K562 (cell line): ENCODE measurements around the gene PRPH2. TPM values are rescaled to one million over a fixed set of nuclear protein-coding genes. Genes with fewer than 3 reads are reported as not detected.
A peak's percentile ranks its signal among the peaks of the same experiment; 100 is the strongest.

Experiments used
- BRD4 ChIP-seq: fragments of 200-600 bp; sonication (generic); IDR thresholded peaks from 2 replicates; pipeline ENCODE4 v1.6.1; 2017; ENCODE audit warnings: inconsistent platforms
- C11orf30 ChIP-seq: fragments of 450-650 bp; IDR thresholded peaks from 2 replicates; pipeline ENCODE4 v1.6.1; 2016; ENCODE audit warnings: low read depth, mild to moderate bottlenecking
- CBX5 ChIP-seq: IDR thresholded peaks from 2 replicates; pipeline ENCODE4 v1.6.1; 2014; ENCODE audit warnings: low read depth, borderline replicate concordance
- FOXA3 ChIP-seq, 2 experiments: fragments of 450-650 bp in 1 of 2; sonication (generic) in 1 of 2; formaldehyde crosslinking; IDR thresholded peaks in 1 of 2; conservative IDR thresholded peaks in 1 of 2; 2 replicates each; pipeline versions ENCODE4 v1.4.0 to v1.8.0; 2020 to 2022; ENCODE audit warnings: mild to moderate bottlenecking in 2 of 2, missing genetic modification reagents in 1 of 2
- FOXP4 ChIP-seq: sonication (generic); formaldehyde crosslinking; IDR thresholded peaks from 2 replicates; pipeline ENCODE4 v1.8.0; 2022; ENCODE audit warnings: mild to moderate bottlenecking, missing genetic modification reagents, borderline replicate concordance
- HCFC1 ChIP-seq: IDR thresholded peaks from 2 replicates; pipeline ENCODE4 v1.6.1; 2012; ENCODE audit warnings: low read depth, low read length, improper control_type of control experiment
- MAFF ChIP-seq: IDR thresholded peaks from 2 replicates; pipeline ENCODE4 v1.6.1; 2012; ENCODE audit warnings: low read length, improper control_type of control experiment
- NR2C2 ChIP-seq, 2 experiments: fragments of 200-800 bp in 1 of 2; sonication (Bioruptor generic) in 1 of 2; sonication (generic) in 1 of 2; formaldehyde crosslinking in 1 of 2; IDR thresholded peaks; 2 replicates each; pipeline versions ENCODE4 v1.6.1 to v1.8.0; 2016 to 2022; ENCODE audit warnings: mild to moderate bottlenecking in 1 of 2, missing compliant biosample characterization in 1 of 2, missing genetic modification characterization in 1 of 2, missing genetic modification reagents in 1 of 2
- RBM17 ChIP-seq: fragments of 200-400 bp; formaldehyde crosslinking; IDR thresholded peaks from 2 replicates; pipeline ENCODE4 v1.6.1; 2017; ENCODE audit warnings: low read depth, mild to moderate bottlenecking, low read length, borderline replicate concordance
- SRSF7 ChIP-seq: fragments of 200-400 bp; formaldehyde crosslinking; optimal IDR thresholded peaks from 2 replicates; pipeline ENCODE3; 2017; ENCODE audit warnings: mild to moderate bottlenecking, low read depth, low read length
- ZKSCAN3 ChIP-seq: fragments of 250-450 bp; sonication (Bioruptor Pico); IDR thresholded peaks from 2 replicates; pipeline ENCODE4 v1.4.0; 2020
- ZNF133 ChIP-seq: fragments of 250-450 bp; sonication (Bioruptor Pico); IDR thresholded peaks from 2 replicates; pipeline ENCODE4 v1.4.0; 2020; ENCODE audit warnings: mild to moderate bottlenecking
- polyA plus RNA-seq, 8 experiments: library from polyadenylated mRNA; depleted of rRNA in 4 of 8; stranded (reverse) in 5 of 8; unstranded in 3 of 8; fragments of >200 nt; fragmentation: Nextera tagmentation in 2 of 8; fragmentation: Illumina TruSeq in 1 of 8; extraction: Ambion mirVana in 2 of 8; extraction: Trizol in 1 of 8; gene quantifications; 2 replicates each; pipeline versions ENCODE4 v1.2.1 to v1.2.3, GENCODE V29; 2011 to 2014; ENCODE audit warnings: inconsistent platforms in 1 of 8, missing spikeins in 1 of 8
- total RNA-seq, 7 experiments: library from RNA; depleted of rRNA in 6 of 7; stranded (reverse); fragments of >200 nt in 6 of 7; fragmentation: Illumina TruSeq in 2 of 7; extraction: Trizol in 2 of 7; gene quantifications; 2 replicates each; pipeline versions ENCODE4 v1.2.1 to v1.2.3, GENCODE V29; 2011 to 2021; ENCODE audit warnings: low replicate concordance in 1 of 7
- TF ChIP-seq, protein P1 (sequence below), 3 experiments: IDR thresholded peaks in 2 of 3; conservative IDR thresholded peaks in 1 of 3; 2 replicates each; pipeline ENCODE4 v1.5.1; 2011 to 2012; ENCODE audit warnings: low read length in 3 of 3, mild to moderate bottlenecking in 3 of 3, control low read depth in 2 of 3, improper control_type of control experiment in 1 of 3, inconsistent platforms in 1 of 3, low read depth in 1 of 3, mixed read lengths in 1 of 3, moderate library complexity in 1 of 3; ENCODE audit not compliant: insufficient read depth in 2 of 3
- TF ChIP-seq, protein P2 (sequence below): fragments of 250-450 bp; sonication (Bioruptor Pico); IDR thresholded peaks from 2 replicates; pipeline ENCODE4 v1.8.0; 2022; ENCODE audit warnings: inconsistent platforms
- TF ChIP-seq, protein P3 (sequence below): sonication (generic); formaldehyde crosslinking; IDR thresholded peaks from 2 replicates; pipeline ENCODE4 v1.8.1; 2023; ENCODE audit warnings: missing genetic modification reagents, mild to moderate bottlenecking, borderline replicate concordance

The PRPH2 gene
- total and polyA plus RNA-seq, 9 of the 15 experiments (the other 6 are each of a cell fraction or from before 2014, with no cell fraction given) = 0.03 to 0.11 (median 0.03) TPM; not detected in 5

- TF ChIP-seq, protein P1, sequence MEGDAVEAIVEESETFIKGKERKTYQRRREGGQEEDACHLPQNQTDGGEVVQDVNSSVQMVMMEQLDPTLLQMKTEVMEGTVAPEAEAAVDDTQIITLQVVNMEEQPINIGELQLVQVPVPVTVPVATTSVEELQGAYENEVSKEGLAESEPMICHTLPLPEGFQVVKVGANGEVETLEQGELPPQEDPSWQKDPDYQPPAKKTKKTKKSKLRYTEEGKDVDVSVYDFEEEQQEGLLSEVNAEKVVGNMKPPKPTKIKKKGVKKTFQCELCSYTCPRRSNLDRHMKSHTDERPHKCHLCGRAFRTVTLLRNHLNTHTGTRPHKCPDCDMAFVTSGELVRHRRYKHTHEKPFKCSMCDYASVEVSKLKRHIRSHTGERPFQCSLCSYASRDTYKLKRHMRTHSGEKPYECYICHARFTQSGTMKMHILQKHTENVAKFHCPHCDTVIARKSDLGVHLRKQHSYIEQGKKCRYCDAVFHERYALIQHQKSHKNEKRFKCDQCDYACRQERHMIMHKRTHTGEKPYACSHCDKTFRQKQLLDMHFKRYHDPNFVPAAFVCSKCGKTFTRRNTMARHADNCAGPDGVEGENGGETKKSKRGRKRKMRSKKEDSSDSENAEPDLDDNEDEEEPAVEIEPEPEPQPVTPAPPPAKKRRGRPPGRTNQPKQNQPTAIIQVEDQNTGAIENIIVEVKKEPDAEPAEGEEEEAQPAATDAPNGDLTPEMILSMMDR (IDR thresholded peaks at IDR 0.05 in 2 of 3, conservative IDR thresholded peaks at IDR 0.05 in 1 of 3; ENCODE audit: insufficient read depth in 2 of 3, low read depth in 1 of 3, low read length in 3 of 3) = peak; percentile 94 to 98 (median 98)
- TF ChIP-seq HCFC1 (peak; percentile 43), C11orf30 (no peak), ZKSCAN3 (no peak), NR2C2 (CRISPR knock-in tag; IDR thresholded peaks at IDR 0.05) (no peak), NR2C2 (tag; IDR thresholded peaks at IDR 0.05) (0 out of 2 replicates have a peak, but pooled peaks have one; percentile 30), MAFF (peak; percentile 18; the same call in 1 of the 2 replicates), ZNF133 (CRISPR knock-in tag) (no peak), FOXA3 (CRISPR knock-in tag; conservative IDR thresholded peaks at IDR 0.05 in 1 of 2, IDR thresholded peaks at IDR 0.05 in 1 of 2) (peak; percentile 61 to 79; a peak in 2 of 4 replicates), SRSF7 (no peak), CBX5 (no peak), BRD4 (0 out of 2 replicates have a peak, but pooled peaks have one; percentile 35), FOXP4 (CRISPR knock-in tag) (no peak), RBM17 (no peak)
- TF ChIP-seq, protein P2, sequence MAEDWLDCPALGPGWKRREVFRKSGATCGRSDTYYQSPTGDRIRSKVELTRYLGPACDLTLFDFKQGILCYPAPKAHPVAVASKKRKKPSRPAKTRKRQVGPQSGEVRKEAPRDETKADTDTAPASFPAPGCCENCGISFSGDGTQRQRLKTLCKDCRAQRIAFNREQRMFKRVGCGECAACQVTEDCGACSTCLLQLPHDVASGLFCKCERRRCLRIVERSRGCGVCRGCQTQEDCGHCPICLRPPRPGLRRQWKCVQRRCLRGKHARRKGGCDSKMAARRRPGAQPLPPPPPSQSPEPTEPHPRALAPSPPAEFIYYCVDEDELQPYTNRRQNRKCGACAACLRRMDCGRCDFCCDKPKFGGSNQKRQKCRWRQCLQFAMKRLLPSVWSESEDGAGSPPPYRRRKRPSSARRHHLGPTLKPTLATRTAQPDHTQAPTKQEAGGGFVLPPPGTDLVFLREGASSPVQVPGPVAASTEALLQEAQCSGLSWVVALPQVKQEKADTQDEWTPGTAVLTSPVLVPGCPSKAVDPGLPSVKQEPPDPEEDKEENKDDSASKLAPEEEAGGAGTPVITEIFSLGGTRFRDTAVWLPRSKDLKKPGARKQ (CRISPR knock-in tag) = peak; percentile 98
- TF ChIP-seq, protein P3, sequence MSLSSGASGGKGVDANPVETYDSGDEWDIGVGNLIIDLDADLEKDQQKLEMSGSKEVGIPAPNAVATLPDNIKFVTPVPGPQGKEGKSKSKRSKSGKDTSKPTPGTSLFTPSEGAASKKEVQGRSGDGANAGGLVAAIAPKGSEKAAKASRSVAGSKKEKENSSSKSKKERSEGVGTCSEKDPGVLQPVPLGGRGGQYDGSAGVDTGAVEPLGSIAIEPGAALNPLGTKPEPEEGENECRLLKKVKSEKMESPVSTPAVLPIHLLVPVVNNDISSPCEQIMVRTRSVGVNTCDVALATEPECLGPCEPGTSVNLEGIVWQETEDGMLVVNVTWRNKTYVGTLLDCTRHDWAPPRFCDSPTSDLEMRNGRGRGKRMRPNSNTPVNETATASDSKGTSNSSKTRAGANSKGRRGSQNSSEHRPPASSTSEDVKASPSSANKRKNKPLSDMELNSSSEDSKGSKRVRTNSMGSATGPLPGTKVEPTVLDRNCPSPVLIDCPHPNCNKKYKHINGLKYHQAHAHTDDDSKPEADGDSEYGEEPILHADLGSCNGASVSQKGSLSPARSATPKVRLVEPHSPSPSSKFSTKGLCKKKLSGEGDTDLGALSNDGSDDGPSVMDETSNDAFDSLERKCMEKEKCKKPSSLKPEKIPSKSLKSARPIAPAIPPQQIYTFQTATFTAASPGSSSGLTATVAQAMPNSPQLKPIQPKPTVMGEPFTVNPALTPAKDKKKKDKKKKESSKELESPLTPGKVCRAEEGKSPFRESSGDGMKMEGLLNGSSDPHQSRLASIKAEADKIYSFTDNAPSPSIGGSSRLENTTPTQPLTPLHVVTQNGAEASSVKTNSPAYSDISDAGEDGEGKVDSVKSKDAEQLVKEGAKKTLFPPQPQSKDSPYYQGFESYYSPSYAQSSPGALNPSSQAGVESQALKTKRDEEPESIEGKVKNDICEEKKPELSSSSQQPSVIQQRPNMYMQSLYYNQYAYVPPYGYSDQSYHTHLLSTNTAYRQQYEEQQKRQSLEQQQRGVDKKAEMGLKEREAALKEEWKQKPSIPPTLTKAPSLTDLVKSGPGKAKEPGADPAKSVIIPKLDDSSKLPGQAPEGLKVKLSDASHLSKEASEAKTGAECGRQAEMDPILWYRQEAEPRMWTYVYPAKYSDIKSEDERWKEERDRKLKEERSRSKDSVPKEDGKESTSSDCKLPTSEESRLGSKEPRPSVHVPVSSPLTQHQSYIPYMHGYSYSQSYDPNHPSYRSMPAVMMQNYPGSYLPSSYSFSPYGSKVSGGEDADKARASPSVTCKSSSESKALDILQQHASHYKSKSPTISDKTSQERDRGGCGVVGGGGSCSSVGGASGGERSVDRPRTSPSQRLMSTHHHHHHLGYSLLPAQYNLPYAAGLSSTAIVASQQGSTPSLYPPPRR (CRISPR knock-in tag) = no peak
Measured at GRCh38 chr6:42726485-42727086, 4.2 kb upstream of the PRPH2 start (continued).
